Urothelium cell line (cell line): Measurements from ENCODE around the gene BANK1.
A peak's percentile ranks its signal among the peaks of the same experiment; 100 is the strongest.

Source experiments
- DNase-seq: peaks from one replicate; pipeline ENCODE4 v3.0.0; 2011; ENCODE audit warnings: low spot score, mixed read lengths
- FAIRE-seq: peaks from 2 replicates; lab custom pipeline; 2011; peaks lifted over from hg19 to GRCh38; lab: Jason Lieb, UNC

BANK1 gene

DNA sequence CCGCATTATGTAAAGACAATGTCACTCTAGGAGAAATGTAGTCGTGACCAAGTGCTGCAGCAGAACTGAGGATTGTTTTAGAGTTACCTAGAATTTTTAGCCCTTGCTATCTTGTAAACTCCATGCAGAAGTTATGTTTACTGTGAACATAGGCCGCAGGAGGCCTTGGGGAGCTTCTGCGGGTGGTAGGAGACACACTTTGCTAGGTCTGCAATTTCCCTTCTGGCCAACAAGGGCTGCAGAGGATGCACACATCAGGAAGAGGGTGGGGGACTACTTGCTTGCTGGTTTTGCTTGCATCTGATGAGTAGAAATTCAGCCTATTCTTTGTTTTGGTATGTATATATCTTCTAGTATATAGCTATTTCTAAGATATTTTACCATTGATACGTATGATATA lies 23.1 kb downstream of the BANK1 start:
- no peak for FAIRE-seq
- no peak for DNase-seq

DNA sequence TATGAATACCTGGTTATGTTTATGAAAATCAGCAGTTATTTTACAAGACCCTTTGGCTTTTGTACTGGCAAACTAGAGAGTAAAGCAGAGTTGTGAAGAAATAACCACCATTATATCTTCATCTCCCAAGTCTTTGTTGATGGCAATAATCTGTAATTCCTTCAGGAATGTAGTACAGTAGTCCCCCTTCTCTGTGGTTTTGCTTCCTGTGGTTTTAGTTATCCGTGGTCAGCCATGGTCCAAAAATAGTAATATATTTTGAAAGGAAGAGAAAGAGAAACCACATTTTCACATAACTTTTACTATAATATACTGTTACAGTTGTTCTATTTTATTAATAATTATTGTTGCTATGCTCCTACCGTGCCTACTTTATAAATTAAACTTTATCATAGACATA lies 27.8 kb downstream of the BANK1 start:
- FAIRE-seq (no peak), DNase-seq (peak; percentile 9)

DNA sequence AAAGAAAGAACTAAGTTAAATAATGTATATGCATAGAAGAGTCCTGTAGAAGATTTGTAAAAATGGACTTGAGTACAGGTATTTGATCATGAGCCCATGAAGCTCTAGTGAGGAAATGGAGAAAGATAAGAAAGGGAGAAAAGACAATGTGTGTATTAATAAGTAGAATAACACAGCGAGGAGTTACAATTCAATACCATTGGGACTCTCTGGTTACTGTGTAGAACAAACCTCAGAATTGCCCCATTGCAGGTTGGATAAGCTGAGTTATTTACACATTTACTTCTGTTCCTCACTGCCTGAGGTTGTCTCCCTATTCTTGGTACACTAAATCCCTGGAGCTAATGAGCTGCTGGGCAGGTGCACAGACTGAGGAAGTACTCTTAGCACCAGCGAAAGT lies 33.3 kb downstream of the BANK1 start:
- no peak for FAIRE-seq

DNA sequence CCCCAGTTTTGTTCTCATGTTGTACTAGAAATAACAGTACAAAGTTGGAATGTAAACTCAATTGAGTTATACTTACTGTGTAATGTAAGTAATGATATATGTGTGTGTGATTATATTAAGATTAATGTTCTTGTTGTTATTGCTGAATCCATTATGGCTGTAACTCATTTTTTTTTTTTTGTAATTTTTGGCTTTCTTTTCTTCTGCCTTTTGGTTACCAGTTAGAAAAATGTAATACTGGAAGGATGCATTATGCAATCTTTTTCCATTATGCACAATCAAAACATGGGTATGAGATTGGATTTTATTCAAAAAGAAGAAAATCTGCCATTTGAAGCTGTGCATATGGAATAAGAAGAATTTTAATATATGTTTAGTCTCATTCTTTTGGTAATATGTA lies 34.0 kb downstream of the BANK1 start:
- FAIRE-seq (no peak), DNase-seq (no peak)

More for the DNA sequence above, 33.3 kb downstream of the BANK1 start:
- no peak for DNase-seq

DNA sequence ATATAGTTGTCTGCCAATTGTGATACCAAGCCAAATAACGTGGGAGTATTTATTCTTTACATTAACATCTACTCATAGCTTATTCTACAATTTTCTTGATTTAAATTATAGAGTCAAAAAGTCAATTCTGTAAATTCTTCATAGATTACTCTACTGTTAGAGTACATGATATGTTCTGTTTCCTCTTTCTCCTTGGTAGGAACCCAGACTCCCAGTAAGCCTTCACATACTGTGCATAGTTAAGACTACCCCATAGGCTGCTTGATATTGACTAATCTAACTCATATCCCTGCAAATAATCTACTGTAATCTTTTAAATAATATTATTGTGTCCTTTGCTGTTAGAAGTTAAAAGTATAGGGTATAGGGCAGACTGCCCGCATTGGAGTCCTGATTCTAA lies 35.4 kb downstream of the BANK1 start:
- DNase-seq (no peak), FAIRE-seq (no peak)

DNA sequence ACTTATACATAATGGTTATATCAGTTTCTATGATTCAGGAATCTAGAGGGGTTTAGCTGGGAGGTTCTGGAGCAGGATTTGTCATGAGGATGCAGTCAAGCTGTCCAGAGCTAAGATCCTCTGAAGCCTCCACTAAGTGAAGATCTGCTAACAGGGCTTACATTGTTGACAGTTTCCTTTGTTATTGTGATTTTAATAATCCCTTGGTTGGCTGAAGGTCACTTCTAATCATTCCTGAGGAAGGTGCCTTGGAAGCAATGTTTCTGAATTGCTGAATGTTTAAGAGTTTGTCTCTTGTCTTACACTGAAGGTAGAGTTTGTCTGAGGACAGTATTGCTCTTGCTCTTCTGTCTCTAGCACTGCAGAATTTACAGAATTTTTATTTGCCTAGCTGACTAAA lies 41.3 kb downstream of the BANK1 start:
- FAIRE-seq (no peak), DNase-seq (no peak)

DNA sequence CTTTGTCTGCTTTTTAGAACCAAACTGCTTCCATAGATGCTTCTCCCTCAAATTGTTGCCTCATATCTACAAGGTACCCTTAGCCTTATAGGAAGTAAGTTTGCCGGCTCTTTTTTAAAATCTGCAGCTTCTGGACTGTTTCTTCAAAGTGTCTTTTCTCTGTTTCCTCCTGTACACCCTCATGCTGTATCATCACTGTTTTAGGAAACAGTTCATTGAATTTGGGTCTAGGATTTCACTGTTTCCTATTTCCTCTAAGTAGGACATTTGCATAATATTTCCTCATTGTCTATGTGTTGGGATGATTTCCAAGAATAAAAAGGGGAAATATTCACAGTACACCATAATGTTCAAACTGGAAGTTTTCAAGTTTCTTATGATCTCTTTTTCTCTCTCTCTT lies 43.0 kb downstream of the BANK1 start:
- DNase-seq, result no peak
- FAIRE-seq, result no peak

DNA sequence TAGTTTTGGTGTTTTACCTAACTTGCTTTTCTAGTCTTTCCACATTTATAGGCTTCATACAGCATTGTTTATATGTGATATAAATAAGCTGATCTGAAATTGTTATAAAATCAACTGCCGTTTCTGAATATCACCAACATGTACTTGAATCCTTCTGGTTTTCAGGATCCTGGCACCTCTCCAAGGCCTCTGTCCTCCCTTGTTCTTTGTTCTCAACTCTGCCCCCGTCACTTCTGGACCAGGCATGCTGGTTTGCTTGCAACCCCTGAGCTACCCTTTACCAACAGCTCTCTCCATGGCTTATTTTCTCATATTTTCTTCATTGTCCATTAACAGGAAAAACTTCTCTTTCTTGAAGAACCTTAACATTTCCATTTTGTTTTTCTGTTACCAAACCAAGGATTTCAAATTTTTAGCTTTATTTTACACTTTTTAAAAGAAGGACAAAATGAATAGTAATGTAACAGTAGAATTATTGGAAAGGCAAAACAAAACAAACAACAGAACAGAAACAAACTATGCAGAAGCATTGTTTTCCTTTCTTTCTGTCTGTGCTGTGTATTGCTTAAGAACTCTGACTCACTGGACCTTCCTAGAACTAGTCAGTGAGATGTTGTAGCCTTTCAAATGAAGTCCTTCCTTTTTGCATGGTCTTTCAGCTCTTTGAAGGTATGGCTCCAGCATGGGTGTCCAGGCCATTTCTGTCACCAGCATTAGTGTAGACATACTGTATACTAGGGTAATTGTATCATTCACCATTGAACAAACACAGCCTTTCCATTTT lies 44.8 kb downstream of the BANK1 start:
- FAIRE-seq (no peak), DNase-seq (peak; percentile 23)

DNA sequence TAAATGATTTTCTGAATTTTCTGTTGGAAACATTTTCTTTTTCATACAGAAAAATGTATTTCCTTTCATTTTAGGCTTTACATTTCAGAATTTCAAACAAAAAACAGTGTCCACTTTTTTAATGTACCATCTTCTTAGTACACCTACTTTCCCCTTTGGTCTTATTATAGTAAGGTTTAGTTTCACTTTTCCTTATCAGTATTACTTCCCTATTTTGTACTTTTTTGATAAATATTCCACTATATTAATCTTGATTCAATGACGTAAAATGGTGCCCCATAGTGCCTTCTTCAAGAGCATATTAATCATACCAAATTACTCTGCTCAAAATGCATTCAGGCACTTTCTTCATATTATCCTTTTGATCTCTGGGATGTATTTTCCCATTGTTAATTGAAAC lies 52.5 kb downstream of the BANK1 start:
- FAIRE-seq (no peak), DNase-seq (no peak)

DNA sequence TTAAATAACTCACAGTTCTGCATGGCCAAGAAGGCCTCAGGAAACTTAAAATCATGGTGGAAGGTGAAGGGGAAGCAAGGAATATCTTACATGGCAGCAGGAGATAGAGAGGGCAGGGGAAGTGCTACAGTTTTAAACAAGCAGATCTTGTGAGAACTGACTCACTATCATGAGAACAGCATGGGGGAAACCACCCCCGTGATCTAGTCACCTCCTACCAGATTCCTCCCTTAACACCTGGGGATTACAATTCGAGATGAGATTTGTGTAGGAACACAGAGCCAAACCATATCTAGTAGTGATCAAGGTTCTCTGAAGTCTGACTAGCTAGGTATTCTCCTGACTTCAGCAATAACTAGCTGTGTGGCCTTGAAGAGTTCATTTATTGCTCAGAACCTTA lies 56.0 kb downstream of the BANK1 start:
- DNase-seq (no peak), FAIRE-seq (no peak)

DNA sequence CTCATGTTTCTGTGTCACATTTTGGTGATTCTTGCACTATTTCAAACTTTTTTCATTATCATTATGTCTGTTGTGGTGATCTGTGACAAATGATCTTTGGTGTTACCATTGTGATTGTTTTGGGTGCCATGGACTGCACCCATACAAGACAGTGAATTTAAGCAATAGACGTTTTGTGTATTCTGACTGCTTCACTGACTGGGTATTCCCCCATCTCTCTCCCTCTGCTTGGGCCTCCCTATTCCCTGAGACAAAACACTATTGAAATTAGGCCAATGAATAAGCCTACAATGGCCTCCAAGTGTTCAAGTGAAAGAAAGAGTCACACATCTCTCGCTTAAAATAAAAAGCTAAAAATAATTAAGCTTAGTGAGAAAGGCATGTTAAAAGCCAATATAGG lies 60.2 kb downstream of the BANK1 start:
- DNase-seq, result no peak
- FAIRE-seq, result no peak

DNA sequence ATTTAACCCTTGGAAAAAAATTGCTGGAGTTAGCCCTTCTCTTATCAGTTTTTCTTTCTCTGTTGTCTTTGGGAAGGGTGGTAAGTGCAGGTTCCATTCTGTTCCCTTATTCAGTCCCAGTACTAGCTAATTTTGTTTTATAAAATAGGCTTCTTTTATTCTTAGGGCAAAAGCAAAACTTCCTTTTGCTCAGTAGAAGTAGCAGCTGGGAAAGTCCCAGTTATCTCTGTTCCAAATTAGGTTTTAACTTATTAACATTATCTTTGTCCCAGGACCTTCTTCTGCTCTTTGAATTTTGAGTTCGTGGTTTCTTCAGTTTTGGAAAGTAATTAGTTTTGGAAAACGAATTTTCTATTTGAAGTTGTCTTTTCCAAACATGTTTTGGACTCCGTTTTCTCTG lies 61.1 kb downstream of the BANK1 start:
- FAIRE-seq, result no peak
- DNase-seq, result no peak

DNA sequence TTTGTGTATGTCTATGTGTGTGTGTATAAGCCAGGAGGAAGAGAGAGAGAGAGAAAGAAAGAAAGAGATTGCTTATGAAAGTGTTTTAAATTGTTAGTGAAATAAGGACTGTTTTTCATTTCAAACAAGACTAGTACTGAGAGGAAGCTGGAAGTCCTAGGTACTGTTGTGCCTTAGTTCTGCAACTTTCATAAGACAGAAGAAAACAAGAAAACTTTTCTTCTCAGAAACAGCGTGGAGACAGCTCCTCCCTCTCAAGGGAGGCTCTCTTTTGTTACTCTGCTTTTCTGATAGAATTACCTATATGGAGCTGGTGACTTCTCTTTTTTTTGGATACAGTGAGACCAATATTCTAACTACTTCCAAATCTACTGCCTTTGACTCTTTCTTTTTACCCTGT lies 62.5 kb downstream of the BANK1 start:
- DNase-seq (no peak), FAIRE-seq (no peak)

DNA sequence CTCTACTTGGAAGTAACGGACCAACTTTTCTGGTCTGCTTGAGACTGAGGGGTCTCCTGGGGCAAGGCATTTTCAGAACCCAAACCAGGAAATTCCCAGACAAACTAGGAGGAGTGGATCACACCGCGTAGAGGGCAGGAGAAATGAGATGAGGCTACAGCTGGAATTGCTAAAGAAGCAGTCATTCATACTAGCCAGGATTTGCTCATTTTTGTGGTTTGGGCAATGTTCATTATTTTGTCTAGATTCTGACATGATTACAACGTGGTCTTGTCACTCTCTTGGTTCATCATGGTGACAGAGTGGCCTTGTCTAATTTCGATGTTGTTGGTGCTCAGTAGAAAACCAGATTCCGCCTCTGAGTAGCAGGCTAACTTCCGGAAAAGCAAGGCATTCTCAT lies 63.2 kb downstream of the BANK1 start:
- peak; percentile 4 for DNase-seq
- FAIRE-seq, result no peak

DNA sequence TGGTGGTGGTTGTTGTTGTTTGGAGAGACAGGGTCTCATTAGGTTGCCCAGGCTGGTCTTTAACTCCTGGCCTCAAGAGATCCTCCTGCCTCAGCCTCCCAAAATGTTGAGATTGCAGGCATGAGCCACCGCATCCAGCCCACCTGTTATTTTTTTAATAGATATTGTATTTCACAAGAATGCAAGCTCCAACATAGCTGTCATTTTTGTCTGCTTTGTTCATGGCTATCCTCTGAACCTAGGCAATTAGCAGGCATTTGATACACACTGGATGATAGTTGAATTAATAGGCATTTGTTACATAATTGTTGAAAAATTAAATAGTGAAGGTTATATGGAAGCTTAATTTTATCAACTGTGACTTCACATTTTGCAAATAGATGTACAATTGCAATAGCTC lies 64.7 kb downstream of the BANK1 start:
- FAIRE-seq (no peak), DNase-seq (no peak)

DNA sequence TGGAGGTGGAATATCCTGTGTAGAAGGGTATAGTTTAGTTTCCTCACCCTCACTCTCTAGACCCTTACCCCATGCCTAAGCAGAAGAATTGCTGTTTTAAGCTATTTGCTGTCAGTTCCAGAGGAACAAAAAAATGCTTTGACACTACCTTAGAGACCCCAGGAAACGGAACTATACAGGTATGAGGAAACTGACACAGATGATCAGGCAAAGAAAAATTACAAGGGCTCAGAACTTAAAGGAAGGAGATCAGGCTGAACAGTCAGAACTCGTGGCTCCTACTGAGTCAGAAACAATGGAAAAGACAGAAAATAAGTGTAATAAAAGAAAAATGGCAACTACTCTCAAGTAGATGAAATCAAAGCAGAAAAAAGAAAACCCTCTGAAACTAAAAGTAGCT lies 65.6 kb downstream of the BANK1 start:
- FAIRE-seq (no peak), DNase-seq (no peak)

DNA sequence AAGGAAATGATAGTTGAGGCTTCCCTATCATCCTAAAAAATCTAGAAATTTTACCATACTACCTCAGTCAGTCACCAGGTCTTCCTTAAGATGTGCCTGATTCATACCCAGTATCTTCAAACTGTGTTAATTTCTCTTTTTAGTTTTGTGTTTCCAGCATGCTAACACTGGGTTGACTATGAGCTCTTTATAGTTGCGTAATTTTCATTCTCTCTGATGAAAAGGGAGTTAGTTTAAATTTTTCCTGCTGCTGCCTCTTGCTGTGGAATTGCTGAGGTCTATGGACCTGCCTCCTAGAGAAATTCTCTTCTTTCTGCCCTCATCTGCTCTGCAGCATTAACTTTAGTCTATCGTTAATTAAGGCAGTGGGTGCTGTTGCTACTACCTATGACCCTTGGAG lies 66.6 kb downstream of the BANK1 start:
- FAIRE-seq (no peak), DNase-seq (no peak)

DNA sequence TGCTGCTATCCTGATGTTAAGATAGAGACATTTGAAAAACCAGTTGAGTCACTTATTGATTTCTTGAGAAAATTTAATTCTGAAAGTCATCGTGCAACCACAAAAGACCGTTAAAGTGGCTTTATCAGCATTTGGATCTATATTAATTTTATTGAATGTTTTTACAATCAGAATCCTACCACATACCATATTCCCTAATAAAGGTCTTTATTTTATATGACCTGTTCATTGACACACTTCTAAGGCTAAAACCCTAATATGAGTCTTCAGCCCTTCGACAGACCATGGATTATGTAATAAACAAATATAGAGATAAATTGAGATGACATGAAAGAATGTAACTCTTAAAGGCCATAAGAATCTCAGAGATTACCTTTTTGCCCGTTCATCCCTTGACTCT lies 68.1 kb downstream of the BANK1 start:
- FAIRE-seq (no peak), DNase-seq (no peak)

DNA sequence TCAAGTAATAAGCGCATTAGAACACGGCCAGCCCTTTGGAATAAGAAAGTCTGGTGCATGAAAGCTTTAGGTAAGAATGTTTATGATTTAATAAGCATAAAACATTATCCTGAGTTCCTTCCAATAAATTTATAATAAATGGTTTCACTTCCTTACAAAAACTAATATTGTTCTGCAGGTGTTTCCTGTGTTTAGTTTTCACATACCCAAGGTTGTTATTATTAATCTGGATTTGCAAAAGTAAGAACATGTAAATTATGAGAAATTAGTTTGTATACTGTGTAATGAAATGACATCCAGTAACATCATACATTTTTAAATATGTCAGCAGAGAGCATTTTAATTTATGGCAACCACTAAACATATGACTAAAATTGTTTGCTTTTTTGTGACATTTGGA lies 72.1 kb downstream of the BANK1 start:
- FAIRE-seq, result no peak
- no peak for DNase-seq

DNA sequence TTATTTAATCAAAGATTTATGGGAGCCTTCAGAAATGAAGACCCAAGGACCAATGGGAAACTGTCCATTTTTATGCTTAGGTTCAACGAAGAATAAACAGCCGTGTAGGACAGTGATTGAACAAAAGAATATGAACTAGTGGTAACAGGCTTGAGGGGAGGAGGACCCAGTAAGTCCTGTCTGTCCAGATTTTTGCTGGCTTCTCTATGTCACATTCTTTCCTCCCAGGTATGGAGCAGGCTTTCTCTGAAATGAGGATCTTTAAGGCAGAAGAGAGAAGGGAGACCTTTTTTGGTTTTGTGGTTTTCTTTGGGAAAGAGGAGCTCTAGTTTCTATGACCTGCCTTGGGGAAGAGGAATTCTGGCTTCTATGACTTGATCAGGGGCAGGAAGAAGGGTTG lies 74.1 kb downstream of the BANK1 start:
- DNase-seq (no peak), FAIRE-seq (no peak)

DNA sequence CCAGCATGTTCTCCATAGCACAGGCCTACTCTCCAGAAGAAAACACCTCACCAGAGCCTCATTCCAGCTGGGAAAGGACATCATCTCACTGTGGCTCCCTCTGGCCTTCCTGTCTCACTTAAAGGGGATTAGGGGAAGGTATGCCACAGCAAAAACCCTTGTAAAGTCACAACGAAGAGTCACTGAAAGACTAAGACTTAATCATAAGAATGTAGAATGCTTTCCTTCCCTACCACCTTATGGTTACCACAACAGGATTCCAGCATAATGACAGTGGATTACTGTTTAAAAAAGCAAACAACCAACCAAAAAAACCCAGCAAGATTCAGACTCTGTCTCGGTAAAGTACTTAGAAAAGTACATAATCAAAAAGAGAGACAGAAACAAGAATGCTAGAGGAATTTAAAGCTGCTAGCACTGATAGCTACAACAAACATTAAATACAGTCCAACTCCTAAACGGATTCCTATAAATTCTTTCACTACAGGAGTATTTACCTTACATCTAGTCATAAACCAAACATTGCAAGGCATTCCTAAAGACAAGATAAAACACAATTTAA lies 75.1 kb downstream of the BANK1 start:
- DNase-seq, result no peak
- FAIRE-seq, result no peak

DNA sequence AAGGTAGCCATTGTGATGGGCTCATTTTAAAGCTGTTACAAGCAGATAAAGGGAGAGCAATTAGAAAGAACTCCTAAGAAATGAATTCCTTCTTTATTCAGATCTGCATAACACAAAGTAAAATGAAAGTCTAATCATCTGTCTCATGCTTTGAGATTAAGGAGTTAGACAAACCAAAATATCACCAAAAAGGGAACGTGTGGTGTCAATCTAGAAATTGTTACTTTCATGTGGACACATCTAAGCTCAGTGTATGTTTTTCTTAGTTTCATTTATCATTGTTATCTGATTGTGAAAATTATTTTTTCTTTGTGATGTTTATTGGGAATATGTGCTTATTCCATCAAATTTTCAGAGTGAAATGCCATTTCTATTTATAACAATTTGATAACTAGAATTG lies 80.3 kb downstream of the BANK1 start:
- no peak for DNase-seq
- FAIRE-seq, result no peak
